Ishikawa (cell line): ENCODE results near the gene NDUFB6.

Experiments
- CEBPB ChIP-seq: IDR thresholded peaks from 2 replicates; pipeline ENCODE4 v1.6.1; 2012
- CREB1 ChIP-seq: IDR thresholded peaks from 2 replicates; pipeline ENCODE4 v1.6.1; 2012; ENCODE audit warnings: low read depth
- EGR1 ChIP-seq: IDR thresholded peaks from 2 replicates; pipeline ENCODE4 v1.6.1; 2012
- EP300 ChIP-seq: IDR thresholded peaks from 2 replicates; pipeline ENCODE4 v1.6.1; 2012; ENCODE audit warnings: borderline replicate concordance
- FOXM1 ChIP-seq: IDR thresholded peaks from 2 replicates; pipeline ENCODE4 v1.6.1; 2012; ENCODE audit warnings: low read depth, borderline replicate concordance
- NFIC ChIP-seq: IDR thresholded peaks from 2 replicates; pipeline ENCODE4 v1.6.1; 2012
- RAD21 ChIP-seq: IDR thresholded peaks from 2 replicates; pipeline ENCODE4 v1.6.1; 2012; ENCODE audit warnings: low read depth
- TAF1 ChIP-seq: IDR thresholded peaks from 2 replicates; pipeline ENCODE4 v1.6.1; 2012; ENCODE audit warnings: low read depth, mild to moderate bottlenecking
- TCF12 ChIP-seq: IDR thresholded peaks from 2 replicates; pipeline ENCODE4 v1.6.1; 2012; ENCODE audit warnings: low read depth
- TEAD4 ChIP-seq: IDR thresholded peaks from 2 replicates; pipeline ENCODE4 v1.6.1; 2012
- YY1 ChIP-seq: IDR thresholded peaks from 2 replicates; pipeline ENCODE4 v1.6.1; 2012; ENCODE audit warnings: low read depth
- ZBTB7A ChIP-seq: IDR thresholded peaks from 2 replicates; pipeline ENCODE4 v1.6.1; 2012; ENCODE audit warnings: low read depth
- TF ChIP-seq, protein P1 (sequence below): IDR thresholded peaks from 2 replicates; pipeline ENCODE4 v1.6.1; 2012
- TF ChIP-seq, protein P2 (sequence below): IDR thresholded peaks from 2 replicates; pipeline ENCODE4 v1.6.1; 2012
- TF ChIP-seq, protein P3 (sequence below): IDR thresholded peaks from 2 replicates; pipeline ENCODE4 v1.6.1; 2012; ENCODE audit warnings: low read depth, mild to moderate bottlenecking

Gene NDUFB6

DNA sequence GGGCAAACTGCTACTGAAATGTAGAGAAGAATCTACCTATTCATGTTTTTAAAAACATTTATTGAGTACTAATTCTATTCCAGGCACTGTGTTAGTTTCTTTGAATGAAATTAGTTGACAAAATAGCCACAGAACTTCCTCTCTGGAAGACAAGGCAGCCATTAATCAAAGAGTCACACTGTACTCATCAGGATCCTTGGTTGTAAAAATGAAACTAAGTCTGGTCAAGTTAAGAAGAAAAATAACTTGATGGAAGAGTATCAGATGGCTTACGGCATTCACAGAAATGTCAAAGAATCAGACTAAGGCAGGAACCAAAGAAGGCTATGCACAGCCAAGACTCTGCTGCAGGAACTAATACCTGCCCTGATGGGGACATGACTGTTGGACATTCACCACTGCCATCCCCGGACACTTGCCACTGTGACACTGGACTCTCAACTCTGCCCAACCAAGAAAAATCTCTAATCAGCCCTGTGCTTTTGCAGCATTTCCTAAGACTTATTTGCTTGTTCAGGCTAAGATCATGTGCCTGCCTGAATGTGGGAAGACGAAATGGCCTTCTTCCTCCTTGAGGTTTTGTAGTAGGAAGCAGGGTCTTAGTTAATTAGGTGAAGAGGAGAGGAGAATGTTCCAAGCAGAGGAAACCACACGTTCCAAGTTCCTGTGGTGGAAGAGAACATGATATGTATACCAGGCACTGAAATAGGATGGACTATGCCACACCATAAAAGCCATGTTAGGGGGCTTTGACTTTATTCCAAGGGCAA is 23.3 kb upstream of the NDUFB6 start:
- no peak for TF ChIP-seq FOXM1
- TF ChIP-seq ZBTB7A: no peak
- TF ChIP-seq, protein P1, sequence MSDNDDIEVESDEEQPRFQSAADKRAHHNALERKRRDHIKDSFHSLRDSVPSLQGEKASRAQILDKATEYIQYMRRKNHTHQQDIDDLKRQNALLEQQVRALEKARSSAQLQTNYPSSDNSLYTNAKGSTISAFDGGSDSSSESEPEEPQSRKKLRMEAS: no peak

DNA sequence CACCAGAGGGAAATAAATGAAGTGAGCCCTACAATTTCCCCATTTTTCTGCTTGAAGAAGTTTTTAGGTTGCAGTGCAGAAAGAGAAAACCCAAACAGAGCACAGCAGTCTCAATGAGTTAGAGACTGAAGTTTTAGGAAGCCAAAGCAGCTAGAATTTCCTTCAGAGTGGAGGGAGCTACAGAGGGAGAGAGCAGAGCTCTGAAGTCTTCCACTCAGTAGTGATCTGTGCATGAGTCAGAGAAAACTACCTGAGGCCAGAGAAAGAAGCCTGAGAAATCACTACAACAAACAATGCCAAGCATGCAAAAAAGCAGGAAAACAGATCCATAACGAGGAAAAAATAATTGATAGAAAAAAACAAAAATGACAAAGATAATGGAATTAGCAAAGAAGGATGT is 17.9 kb upstream of the NDUFB6 start:
- no peak for TF ChIP-seq CREB1
- TF ChIP-seq TCF12: no peak
- TF ChIP-seq, protein P2, sequence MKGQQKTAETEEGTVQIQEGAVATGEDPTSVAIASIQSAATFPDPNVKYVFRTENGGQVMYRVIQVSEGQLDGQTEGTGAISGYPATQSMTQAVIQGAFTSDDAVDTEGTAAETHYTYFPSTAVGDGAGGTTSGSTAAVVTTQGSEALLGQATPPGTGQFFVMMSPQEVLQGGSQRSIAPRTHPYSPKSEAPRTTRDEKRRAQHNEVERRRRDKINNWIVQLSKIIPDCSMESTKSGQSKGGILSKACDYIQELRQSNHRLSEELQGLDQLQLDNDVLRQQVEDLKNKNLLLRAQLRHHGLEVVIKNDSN: no peak
- TF ChIP-seq ZBTB7A: no peak
- TF ChIP-seq EGR1: no peak
- no peak for TF ChIP-seq RAD21
- TF ChIP-seq TEAD4: no peak
- no peak for TF ChIP-seq EP300
- TF ChIP-seq CEBPB: no peak
- TF ChIP-seq, protein P1: no peak

DNA sequence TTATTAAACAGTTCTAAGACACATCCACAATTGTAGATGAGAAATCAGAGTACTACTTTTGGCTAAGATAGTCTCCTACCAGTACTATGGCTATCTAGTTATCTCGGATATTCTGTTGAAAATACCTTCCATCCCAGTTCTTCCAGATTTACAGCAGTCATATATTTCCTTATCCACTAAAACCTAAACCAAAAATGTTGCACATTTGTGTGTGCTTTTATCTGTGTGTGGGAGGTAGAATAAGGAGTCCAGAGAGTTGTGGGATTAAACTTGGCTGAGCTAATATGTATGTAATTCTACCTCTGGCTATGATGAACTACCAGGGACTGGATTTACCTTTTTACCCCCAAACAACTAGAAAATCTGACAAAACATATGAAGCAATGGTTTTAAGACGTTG is 17.5 kb upstream of the NDUFB6 start:
- no peak for TF ChIP-seq TEAD4
- TF ChIP-seq NFIC: no peak
- no peak for TF ChIP-seq EGR1
- TF ChIP-seq TAF1: no peak
- no peak for TF ChIP-seq CEBPB
- TF ChIP-seq TCF12: no peak
- TF ChIP-seq, protein P1: no peak

DNA sequence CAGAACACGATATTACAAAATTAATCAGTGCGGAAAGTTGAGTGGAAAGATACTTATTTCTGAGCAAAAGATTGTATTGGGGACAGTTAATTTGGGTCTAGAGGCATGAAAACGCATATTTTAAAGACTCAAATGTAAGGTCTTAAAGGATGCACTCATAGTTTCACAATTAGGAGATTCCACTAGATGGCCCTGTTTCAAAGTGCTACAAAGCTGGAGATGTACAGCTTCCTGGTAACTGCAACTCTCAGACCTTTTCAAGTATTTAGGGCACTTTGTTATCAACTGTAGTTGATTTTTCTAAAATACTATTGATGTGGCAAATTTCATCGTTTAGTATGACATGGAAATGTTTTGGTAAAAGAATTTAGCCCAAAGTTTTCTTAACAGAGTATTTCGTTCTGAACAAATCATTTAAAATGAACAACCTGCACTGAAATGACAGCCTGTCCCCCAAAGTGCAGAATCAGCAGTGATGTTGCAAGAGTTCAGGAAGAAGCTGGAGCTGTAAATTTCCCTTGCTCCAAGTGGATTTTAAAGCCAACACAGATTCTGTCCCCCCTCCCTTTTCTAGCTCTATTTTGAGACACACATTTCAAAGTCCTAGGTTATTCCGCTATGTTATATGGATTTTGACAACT is 16.2 kb upstream of the NDUFB6 start:
- TF ChIP-seq FOXM1 (no peak), RAD21 (peak; percentile 54), NFIC (no peak), TAF1 (no peak)

DNA sequence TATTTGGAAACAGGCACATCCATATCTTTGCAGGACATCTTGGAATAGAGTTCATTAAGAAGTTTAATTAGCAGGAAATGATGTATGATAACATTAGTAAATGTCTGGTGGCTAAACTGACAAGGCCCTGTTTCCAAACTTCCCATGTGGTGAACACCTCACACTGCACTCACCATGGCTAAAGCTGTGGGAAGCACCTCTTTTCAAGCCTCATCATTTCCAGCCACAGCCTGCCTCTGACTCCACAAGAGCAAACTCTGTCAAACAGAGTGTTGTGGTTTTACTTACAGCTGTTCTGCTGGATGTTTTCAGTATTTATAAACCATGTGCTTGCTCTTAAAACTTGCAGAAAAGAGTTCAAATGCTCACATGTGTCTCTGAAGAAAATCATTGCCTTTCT is 14.9 kb upstream of the NDUFB6 start:
- TF ChIP-seq TCF12: no peak
- TF ChIP-seq NFIC: no peak
- TF ChIP-seq EGR1: no peak
- TF ChIP-seq ZBTB7A: no peak
- TF ChIP-seq, protein P1: no peak
- TF ChIP-seq RAD21: no peak
- TF ChIP-seq YY1: no peak
- TF ChIP-seq TAF1: no peak
- TF ChIP-seq CREB1: no peak
- no peak for TF ChIP-seq FOXM1
- TF ChIP-seq, protein P3, sequence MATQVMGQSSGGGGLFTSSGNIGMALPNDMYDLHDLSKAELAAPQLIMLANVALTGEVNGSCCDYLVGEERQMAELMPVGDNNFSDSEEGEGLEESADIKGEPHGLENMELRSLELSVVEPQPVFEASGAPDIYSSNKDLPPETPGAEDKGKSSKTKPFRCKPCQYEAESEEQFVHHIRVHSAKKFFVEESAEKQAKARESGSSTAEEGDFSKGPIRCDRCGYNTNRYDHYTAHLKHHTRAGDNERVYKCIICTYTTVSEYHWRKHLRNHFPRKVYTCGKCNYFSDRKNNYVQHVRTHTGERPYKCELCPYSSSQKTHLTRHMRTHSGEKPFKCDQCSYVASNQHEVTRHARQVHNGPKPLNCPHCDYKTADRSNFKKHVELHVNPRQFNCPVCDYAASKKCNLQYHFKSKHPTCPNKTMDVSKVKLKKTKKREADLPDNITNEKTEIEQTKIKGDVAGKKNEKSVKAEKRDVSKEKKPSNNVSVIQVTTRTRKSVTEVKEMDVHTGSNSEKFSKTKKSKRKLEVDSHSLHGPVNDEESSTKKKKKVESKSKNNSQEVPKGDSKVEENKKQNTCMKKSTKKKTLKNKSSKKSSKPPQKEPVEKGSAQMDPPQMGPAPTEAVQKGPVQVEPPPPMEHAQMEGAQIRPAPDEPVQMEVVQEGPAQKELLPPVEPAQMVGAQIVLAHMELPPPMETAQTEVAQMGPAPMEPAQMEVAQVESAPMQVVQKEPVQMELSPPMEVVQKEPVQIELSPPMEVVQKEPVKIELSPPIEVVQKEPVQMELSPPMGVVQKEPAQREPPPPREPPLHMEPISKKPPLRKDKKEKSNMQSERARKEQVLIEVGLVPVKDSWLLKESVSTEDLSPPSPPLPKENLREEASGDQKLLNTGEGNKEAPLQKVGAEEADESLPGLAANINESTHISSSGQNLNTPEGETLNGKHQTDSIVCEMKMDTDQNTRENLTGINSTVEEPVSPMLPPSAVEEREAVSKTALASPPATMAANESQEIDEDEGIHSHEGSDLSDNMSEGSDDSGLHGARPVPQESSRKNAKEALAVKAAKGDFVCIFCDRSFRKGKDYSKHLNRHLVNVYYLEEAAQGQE: no peak
- no peak for TF ChIP-seq EP300
- TF ChIP-seq CEBPB: no peak
- no peak for TF ChIP-seq TEAD4
- TF ChIP-seq, protein P2: no peak

DNA sequence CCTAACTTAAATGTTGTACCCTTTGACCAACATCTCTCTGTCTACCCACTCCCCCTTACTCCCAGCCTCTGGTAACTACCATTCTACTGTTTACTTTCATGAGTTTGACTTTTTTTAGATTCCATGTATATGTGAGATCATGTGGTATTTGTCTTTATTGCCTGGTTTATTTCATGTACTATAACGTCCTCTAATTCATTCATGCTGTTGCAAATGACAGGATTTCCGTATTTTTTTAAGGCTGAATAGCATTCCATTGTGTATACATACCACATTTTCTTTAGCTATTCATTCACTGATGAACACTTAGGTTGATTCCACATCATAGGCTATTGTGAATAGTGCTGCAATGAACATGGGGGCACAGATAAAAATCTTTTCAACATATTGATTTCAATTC is 11.8 kb upstream of the NDUFB6 start:
- TF ChIP-seq, protein P2: no peak
- no peak for TF ChIP-seq FOXM1
- no peak for TF ChIP-seq CEBPB
- TF ChIP-seq TEAD4: no peak
- no peak for TF ChIP-seq RAD21
- TF ChIP-seq ZBTB7A: no peak
- TF ChIP-seq TCF12: no peak
- TF ChIP-seq, protein P1: no peak
- no peak for TF ChIP-seq EGR1
- no peak for TF ChIP-seq EP300
- TF ChIP-seq, protein P3: no peak
